RKO (cell line): ENCODE measurements around the gene CDS1.
"Not testable (repeated sequence)": the region's sequence is repeated elsewhere in the genome, so short reads cannot be mapped to it uniquely, and the experiment has no call there.

Experiments used
- DNase-seq: peaks from one replicate; pipeline ENCODE4 v3.0.0-alpha.2; 2016; ENCODE audit warnings: low spot score

Gene CDS1

DNA sequence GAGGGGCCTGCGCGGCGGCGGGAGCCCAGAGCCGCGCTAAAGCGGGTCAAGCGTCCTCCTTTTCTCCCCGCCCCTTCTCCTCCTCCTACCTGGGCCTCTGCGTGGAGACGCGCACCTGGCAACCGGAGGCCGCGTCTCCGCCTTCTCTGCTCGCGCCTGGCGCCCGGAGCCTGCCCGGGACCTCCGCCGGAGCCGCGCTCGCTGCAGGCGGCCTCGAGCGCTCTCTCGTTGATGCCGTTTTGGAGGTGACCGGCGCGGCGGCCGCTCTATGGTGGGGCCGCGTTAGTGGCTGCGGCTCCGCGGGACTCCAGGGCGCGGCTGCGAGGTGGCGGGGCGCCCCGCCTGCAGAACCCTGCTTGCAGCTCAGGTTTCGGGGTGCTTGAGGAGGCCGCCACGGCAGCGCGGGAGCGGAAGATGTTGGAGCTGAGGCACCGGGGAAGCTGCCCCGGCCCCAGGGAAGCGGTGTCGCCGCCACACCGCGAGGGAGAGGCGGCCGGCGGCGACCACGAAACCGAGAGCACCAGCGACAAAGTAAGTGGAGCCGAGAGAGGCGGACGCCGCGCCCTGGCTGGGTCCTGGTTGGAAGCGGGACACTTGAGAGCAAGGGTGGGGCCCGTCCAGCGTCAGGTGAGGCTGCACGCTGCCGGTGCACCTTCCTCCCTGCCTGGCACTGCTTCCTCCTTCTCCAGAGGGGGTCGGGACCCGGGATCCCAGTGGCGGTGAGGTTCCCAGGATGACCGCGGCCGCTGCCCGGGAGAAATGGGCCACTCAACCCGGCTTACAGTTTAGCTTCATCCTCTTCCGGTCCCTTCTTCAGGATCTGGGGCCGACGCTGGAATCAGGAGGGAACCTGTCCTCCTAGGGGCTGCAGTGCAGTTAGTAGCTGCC, at the start of gene CDS1:
Gene CDS1, plus strand, starts transcription at position 140 of the 888 bp plus-strand sequence. Its CDS starts 275 bp downstream, at position 415.
- DNase-seq, result no peak

DNA sequence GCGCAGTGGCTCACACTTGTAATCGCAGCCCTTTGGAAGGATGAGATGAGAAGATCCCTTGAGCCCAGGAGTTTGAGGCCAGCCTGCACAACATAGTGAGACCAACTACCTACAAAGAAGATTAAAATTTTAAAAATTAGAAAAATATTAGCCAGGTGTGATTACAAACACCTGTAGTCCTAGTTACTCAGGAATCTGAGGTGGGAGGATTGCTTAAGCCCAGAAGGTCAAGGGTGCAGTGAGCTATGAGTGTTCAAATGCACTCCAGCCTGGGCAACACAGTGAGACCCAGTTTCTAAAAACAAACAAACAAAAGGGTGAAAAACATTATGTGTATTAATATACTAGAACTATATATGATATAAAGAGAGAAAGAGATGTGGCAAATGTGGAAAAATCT, 47.0 kb upstream of the CDS1 start:
- no peak for DNase-seq

DNA sequence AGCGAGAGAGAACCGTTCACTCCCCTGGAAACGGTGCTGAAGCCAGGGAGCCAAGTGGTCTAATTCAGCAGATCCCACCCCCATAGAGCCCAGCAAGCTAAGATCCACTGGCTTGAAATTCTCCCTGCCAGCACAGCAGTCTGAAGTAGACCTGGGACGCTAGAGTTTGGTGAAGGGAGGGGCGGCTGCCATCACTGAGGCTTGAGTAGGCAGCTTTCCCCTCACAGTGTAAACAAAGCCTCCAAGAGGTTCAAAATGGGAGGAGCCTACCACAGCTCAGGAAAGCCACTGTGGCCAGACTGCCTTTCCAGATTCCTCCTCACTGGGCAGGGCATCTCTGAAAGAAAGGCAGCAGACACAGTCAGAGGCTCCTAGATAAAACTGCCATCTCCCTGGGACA, 37.8 kb upstream of the CDS1 start:
- no peak for DNase-seq

DNA sequence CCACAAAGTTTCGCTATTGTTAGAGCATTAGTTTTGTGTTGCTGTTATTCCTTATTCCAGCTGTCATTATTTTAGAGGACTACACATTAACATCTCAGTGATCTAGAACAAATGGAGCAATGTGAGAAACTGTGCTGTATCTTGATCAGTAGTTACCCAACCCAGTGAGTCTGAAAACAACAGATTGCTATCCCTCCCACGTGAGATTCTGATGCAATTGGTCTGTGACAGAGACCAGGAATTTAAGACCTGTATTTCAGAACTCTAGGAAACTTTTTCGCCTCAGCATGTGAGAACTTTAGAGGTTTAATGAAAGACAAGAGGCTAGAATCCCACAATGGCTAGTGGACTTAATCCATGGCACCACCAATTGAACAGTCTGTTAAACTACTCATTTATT, 35.7 kb upstream of the CDS1 start:
- DNase-seq, result no peak

DNA sequence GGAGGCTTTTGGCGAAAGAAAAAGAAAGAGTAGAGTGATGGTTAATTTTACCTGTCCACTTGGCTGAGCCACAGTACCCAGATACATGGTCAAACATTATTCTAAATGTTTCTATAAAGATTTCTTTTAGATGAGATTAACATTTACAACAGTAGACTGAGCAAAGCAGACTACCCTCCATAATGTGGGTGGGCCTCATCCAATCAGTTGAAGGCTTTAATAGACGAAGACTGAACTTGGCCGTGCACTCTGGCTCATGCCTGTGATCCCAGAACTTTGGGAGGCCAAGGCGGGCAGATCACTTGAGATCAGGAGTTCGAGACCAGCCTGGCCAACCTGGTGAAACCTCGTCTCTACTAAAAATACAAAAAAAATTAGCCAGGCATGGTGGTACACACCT, 33.7 kb upstream of the CDS1 start:
- not testable (repeated sequence) for DNase-seq

DNA sequence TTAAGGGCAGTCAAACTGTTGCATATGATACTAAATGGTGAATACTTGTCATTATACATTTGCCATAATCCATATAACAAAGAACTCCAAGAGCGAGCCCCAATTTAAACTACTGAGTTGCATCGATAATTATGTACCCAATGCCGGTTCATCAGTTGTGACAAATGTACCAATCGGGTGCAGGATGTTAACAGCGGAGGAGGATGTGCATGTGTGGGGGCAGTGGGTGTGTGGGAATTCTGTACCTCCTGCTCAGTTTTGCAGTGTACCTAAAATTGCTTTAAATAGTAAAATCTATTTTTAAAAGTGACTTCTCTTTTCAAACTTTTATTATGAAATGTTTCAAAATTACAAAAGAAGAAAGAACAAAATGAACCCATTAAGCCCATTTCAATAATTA, 20.8 kb upstream of the CDS1 start:
- no peak for DNase-seq

DNA sequence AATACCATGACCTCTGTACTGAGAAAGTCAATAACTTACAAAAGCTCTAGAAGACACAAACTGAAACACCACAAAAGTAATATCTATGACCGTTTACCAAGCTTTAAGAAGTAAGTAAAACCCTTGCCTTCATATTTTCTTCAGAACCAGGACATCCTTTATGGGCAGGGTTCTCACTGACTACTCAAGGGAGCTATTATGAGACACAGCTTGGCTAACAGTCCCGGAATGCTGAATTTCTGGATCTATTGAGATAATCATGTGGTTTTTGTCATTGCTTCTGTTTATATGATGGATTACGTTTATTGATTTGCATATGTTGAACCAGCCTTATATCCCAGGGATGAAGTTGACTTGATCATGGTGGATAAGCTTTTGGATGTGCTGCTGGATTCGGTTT, 19.9 kb upstream of the CDS1 start:
- no peak for DNase-seq

DNA sequence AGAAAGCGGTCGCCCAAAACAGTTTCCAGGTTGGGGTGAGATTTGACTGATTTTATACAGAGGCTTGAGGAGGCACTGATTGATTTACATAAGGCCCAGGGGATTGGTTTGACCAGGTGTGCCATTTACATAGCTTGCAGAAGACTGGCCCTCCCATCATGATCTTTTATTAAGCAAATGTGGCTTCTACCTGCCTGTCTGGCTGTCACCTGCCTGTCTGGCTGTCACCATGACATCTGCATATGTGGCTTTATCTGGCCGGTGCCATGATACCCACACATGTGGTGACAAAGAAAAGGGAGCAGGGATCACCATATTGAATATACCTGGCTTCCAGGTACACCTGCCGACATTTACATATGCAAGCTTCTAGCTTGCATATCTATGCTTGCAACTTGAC, 17.0 kb upstream of the CDS1 start:
- DNase-seq, result no peak

DNA sequence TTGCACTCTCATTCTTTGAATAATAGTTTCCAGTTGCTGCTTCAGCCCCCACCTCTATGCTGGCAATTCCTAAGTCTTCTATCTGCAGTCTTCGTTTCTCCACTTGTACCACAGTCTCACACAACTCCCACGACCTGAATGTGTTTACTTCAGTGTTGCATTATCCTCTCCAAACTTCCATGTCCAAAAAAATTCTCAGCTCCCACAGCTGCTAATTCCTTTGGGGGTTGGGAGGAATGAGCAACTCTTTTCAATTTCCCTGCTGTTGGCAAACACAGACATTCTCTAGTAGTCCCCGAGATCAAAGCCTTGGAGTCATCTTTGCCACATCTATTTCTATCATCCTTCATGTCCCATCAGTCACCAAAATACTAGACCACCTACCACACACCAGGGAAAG, 14.4 kb upstream of the CDS1 start:
- no peak for DNase-seq

DNA sequence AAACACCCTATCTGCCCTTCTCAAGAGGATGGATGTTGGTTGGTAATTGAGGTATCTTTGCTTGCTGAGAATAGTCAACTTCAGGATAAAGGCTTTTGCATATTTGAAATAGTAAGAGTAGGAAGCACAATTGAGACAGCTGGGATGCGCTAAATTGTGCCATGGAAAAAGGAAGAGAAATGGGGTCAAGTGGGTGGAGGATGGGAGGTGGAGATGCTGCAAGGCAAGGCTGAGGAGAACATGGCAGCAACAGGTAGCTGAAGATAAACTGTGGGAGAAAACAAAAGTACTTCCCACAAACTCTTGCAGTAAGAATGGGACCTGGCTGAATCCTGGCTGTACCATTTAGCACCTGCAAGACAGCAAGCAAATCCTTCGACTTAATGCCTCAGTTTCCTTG, 13.9 kb upstream of the CDS1 start:
- DNase-seq, result no peak

DNA sequence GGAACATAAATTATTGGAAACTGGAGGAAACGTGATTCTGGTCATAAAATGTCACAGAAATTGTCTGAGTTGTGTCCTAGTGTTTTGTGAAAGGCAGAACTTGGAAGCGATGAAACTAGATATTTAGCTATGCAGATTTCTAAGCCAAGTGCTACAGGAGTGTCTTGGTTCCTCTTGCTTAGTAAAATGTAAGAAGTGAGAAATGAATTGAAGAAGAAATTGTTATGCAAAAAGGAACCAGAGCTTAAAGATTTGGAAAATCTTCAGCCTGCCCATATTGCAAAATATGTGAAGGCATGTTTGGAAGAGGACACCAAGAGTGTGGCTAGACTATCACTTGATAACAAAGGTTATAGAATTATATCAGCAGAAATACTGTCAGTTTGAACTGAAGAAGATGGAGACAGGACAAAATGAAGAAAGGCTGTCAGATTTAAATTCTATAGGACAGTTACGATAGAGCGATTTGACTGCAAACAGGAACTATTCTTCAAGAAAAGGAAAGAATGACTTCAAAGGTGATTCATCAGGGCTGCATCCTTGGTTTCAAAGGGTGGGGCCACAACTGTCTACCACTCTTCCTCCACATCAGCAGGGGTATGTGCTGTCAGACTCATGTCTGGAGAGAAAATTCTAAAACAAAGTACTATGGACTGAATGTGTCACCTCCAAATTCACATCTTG, 9.4 kb upstream of the CDS1 start:
- peak; percentile 10 for DNase-seq

DNA sequence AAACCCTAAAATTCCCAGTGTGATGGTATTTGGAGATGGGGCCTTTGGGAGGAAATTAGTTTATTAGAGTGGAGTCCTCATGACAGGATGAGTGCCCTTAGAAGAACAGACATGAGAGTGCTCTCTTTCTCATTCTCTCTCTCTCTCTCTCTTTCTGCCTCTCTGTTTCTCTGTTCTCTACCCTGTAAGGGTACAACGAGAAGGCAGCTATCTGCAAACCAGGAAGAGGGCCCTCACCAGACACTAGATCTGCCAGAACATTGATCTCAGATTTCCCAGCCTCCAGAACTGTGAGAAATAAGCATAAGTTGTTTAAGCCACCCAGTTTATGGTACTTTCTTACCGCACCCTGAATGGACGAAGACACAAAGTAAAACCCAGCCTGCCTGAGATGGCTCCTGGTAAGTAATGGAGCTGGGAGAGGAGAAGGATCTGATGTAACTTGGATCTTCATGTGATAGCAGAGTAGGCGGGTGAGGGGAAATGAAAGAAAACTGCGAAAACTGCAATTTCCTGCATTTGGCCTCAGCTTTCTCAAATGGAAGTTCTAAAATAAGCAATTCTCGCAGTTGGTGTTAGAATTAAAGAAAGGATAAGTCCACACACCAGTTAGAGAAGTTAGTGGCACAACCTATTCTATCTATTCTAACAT, 8.7 kb upstream of the CDS1 start:
- no peak for DNase-seq

DNA sequence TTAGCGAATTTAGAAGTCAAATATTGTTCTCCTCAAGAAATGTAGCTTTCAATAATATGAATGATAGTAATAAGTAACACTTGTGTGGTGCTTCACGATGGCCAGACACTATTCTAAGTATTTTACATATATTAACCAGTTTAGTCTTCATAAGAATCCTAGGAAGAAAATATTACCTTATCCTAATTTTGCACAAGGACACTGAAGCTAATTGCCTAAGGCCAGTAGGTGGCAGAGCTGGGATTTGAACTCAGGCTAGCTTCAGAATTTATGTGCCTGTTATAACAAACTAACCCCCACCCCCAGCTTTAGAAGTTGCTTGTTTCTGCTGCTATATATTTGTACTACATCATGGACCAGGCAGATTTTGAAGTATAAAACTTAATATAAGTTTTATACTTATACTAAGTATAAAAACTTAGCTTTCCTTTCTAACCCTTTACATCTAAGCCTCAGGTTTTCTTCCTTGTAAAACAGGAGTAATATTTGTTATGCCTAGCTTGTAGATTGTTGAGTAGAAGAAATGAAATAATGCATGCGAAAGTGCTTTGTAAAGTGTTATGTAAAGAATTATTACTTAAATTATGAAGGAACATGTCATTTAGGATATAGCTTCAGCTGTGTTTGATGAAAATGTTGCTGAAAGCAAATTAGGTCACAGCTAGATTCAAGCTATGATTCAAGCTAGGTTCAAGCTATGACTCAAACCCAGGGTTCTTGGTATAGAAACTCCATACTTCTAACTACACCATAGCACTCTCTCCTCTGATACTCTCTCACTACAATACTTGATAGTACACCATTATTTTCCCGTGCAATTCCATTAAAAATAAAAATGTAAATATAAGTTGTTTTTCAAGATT, 4.2 kb upstream of the CDS1 start:
- peak; percentile 69 for DNase-seq

DNA sequence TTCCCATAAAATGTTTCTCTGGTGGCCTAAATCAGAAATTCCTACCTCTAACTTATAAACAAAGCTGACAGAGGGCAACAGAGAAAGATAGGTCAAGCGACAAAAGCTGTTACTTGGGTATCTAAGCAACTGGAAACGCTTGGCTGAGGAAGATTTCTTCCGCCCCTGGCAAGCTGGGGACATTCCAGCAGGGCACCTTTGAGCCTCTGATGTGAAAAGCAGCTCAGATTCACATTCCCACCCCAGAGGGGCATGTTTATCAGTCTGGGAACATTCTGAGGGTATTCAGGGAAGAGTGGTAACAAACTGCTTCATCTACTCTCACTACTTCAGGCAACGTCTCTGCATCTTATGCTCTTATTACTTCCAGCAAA, 3.5 kb upstream of the CDS1 start:
- DNase-seq, result no peak

DNA sequence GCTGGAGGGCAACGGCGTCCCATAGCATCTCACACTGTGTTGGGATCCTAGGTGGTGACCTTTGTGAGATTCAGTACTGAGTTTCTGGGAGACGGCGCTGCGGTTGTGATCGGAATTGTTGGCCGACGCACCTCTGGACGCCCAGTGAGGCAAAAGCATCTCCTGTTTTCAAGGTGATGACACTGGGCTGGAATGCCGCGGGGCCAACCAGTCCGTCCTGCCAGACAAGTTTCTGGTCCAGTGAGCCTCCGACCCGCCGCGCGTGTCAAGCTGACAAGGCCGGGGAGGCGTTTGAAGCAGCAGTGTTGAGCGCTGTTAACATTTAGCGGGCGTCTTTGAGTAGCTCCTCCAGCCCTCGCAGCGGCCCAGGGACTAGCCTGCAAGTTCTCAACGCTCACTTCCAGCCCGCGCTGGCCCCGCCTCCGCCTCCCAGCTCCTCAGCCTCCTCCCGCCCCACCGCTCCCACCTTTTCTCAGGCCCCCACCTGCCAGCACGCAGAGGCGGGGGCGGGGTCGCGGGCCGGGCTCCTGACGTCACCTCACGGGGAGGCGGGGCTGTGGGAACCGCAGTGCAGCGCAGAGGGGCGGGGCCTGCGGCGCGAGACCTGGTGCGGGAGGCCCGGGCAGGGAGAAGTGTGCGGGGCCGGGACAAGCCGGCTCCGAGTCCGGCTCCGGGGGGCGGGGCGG, 482 bp upstream of the CDS1 start:
- peak; percentile 31 for DNase-seq

DNA sequence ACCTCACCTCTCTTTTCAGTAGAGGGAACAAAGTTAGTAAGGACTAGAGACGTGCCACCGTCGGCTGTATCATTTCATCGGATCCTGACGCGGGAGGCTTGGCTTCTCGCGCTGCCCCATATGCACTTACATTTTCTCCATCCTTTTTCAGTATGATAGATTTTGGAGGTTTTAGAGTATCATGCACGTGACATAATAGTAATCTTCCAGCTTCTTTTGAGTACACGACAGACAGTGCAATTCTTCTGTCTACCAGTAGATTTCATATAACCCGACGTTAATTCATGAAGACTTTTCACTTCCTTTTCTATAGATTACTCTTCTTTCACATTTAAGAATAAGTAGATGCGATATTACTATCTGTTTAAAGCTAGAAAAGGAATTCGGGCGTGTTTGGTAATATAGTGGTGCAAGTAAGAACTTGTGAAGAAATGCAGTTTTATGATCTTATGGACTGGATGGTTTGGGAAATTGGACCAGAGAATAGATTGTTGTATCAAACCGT, 1.0 kb downstream of the CDS1 start:
- peak; percentile 31 for DNase-seq

DNA sequence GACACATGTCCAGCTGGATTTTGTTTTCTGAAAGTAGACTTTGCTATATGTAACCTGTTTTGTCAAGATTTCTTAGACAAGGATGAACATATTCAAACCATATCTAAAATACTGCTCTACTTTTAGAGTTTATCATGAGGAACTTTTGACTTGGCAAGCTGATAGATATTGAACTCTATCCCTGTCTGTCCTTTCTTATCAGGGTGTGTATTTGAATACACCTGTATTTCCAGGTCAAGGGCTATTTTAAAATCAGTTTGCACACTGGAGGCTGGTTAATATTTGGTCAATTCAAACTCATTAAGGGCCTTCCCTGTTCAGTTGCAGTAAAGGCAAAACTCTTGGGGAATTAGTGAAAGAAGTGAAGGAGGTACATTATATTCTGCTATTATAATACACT, 2.3 kb downstream of the CDS1 start:
- no peak for DNase-seq

DNA sequence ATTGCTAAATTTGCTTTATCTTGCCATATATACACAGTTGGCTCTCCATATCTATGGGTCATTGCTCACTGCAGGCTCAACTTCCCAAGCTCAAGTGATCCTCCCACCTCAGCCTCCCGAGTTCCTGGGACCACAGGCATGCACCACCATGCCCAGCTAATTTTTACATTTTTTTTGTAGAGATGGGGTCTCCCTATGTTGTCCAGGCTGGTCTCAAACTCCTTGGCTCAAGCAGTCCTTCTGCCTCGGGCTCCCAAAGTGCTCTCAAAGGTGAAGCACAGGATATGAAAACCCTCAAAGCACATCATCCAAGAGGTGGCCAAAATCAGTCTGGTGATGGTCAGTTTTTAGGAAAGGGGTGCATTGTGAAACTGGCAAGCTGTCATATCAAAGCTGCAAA, 11.8 kb downstream of the CDS1 start:
- no peak for DNase-seq

DNA sequence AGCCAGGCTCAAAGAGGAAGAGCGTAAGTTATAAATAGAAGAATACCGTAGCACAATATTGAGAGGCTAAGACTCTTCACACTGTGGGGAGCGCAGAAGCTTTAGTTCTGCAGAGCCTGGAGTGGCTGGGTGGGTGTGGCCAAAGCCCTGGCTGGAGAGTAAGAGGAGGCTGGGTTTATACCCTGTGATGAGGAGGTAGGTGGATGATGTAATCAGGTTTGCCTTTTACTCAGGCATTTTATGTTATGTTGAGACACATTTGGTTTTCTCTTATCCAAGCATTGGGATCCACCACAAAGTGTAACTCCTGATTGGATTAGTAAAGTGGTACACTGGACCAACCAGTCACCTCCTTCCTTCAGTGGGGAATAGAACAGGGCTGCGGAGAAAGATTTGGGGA, 13.9 kb downstream of the CDS1 start:
- no peak for DNase-seq

DNA sequence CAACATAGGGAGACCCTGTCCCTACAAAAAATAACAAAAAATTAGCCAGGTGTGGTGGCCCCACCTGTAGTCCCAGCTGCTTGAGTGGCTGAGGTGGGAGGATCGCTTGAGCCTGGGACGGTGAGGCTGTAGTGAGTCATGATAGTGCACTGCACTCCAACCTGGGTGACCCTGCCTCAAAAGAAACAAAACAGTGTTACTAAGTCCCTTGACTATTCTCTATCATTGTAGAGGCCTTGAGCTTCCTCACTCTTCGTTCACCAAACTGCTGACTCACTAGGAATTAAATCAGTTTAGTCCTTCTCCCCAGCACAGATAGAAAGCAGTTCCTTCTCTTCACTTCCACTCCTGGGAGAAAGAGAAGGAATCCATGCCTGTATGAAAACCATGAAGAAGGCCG, 14.5 kb downstream of the CDS1 start:
- no peak for DNase-seq

DNA sequence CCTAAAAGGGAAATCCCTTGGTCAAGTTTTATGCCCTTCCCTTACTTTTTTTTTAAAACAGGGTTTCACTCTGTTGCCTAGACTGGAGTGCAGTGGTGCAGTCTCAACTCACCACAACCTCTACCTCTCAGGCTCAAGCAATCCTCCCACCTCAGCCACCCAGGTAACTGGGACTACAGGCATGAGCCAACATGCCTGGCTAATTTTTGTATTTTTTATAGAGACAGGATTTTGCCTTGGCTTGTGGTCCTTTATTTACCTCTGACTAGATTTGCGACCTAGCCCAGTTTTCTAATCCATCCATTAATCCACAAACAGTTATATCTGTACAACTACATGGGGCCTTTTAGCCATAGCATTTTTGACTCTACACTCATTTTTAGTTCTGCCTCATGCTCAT, 23.7 kb downstream of the CDS1 start:
- no peak for DNase-seq
